Measurements from ENCODE around the gene SNPH.

Gene SNPH

DNA sequence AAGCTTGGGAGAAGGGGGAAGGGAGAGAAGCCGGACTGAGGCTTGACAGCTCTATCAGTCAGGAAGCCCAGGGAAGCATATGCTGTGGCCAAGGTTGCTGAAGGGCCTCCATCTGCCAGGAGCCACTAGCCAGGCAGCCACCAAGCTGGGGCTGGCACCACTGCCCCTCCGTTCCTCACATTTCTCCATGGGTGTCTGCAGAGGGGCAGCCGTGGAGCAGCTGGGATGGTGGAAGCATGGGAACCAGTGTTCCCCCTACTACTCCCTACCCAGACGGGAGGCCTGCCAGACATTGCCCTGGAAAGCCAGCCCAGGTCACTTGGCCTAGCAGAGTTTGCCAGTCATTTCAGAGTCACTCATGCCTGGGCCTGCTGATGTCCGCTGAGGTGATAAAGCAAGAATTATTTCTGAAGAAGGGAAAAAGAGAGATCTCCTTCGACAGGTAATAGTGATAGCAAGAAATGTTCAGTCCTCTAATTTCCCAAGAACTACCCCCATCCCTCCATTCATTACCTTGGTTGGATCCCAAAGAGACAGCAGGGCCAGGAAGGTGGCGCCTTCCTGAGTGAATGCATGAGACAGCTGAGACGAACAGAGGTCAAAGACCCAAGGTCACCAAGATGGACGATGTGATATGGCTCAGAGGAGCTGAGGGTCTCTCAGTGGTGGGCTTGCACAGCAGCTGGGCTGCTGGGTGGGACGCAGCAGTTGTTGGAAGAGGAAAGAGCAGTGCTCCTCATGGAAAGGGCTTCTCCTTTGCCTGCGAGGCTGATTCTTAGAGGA lies 21.9 kb downstream of the SNPH start:
- no peak for DNase-seq

DNA sequence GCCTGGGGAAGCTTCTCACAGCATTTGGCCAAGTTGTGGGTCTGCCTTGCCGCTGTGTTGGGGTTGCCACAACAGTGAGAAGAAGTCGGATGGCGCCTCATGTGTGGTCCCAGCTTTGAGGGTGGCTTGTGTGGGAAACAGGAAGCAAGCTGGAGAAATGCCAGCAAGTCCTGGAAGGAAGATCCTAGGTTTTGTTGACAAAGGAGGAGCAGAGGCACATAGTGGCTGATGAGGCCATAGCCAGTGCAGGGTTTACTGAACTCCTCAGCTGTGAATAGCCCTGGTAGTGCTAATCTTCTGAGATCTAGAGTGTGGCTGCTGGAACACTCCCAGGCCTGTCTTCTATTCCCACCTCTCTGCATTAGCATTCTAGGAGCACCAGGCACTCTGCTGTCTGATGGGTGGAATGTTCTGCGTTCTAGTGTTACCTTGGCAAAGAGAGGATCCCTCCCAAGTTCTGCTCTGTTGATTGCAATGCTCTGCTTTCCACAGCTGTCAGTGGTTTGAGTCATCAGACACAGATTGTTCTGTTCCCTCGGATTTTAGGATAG lies 25.2 kb downstream of the SNPH start:
- no peak for DNase-seq

DNA sequence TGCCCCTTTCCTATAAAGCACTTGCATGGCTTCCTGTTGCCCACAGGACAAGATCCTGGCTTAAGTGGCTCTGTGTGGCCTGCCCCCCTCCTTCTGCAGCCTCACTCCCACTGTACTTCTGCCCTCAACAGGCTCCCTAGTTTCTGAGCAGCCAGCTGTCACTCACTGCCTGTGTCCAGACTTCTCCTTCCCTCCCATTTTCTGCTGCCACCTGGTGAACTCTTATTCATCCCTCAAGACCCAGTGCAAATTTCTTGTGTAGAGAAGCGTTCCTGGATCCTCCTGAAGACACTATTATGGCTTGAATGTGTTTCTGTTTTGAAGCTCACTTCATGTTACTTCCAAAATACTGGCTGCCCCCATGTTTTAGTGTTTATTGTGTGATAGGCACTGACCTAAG lies 26.5 kb downstream of the SNPH start:
- no peak for DNase-seq

DNA sequence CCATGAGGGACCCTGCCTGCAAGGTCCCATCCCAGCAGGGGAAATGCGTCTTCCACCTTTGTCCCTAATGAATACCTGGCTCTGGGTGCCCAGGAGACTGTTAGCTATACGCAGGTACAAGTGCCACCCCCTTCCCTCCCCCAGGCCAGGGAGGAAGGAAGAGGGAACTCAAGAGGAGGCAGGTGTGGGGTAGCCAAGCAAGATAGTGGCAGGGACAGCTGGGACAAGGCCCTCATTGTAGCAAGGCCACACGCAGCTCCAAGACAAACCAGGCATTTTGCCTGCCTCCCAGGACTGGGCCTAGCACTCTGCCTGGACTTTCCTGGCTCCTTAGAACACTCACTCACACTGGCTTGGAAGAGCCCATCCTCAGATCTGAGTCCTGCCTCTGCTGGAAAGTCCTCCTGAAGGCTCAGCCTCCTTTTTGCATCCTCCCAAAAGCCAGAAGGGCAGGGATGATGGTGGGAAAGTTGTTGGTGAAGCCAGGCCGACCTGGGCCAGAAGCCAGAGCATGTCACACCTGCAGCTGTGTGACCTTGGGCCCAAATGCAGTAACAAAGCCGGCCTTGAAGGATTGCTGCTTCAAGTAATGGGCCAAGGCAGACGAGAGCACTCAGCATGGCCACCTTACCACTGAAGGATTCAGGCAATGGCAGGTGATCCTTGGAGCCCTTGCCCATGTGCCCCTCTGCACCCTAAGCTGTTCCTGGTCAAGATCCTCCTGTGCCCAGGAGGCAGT lies 27.7 kb downstream of the SNPH start:
- DNase-seq: no peak

DNA sequence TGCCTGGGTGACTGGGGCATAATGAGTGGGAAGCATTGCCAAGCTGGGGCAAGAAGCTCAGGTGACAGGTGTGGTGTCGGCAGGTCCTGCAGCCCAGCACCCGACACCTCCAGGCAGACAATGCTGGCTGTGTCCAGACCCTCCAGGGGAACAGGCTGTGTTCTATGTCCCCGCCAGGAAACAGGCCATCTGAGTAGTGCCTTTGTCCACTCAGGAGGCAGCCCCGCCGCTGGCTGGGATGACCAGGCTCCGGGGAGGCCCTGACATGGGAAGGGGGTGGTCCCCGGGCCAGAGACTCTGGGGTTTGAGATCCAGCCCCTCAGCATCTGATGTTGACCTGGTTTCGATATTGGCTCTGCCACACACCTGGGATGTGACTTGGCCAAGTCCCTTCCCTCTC lies 28.4 kb downstream of the SNPH start:
- DNase-seq: no peak

DNA sequence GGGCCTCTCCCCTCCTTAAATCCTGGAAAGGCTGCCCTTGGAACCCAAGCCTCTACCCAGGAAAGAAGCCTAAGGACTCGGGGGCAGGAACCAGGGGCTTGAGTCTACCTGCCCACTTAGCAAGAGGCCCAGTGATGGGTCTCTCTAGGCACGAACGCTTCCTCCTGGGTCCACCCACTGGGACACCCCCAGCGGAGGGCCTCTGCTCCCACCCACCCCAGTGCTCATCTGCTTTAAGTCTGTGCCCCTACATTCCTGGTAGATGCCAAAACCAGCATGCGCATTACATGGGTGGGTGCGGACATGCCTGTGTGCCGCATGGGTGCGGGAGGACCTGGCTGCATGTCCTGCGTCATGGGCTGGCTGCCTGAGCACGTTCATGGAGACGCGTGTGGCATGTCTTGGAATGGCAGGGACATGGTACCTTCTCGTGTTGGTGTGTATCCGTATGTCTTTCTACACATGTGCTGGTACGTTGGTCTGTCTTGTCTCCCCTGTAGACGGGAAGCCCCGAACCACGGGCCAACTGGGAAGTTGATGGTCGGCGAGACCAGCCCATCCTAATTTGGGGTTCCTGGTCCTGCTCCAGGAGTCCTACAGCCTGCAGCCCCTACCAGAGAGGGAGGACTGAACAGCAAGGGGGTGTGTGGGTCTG lies 29.3 kb downstream of the SNPH start:
- no peak for DNase-seq

DNA sequence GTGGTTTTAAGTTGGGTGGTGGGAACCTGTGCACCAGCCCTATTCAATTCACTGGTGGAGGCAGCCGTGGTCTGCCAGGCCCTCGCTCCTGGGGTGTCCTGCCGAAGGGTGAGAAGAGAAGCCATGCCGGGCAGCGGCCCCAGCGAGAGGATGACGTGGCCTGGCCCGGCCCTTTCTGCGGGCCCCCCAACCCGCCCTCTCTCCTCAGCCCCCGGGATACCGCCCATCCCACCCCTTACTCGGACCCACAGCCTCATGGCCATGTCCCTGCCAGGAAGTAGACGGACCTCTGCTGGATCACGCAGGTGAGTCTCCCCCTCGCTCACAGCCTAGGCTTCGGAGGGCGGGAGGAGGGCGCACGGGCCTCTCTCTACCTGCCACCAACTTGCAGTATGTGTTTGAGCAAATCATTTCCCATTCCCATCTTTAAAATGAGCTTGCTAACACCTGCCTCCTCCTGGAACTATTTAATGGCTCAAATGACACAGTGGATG lies 30.1 kb downstream of the SNPH start:
- no peak for DNase-seq

DNA sequence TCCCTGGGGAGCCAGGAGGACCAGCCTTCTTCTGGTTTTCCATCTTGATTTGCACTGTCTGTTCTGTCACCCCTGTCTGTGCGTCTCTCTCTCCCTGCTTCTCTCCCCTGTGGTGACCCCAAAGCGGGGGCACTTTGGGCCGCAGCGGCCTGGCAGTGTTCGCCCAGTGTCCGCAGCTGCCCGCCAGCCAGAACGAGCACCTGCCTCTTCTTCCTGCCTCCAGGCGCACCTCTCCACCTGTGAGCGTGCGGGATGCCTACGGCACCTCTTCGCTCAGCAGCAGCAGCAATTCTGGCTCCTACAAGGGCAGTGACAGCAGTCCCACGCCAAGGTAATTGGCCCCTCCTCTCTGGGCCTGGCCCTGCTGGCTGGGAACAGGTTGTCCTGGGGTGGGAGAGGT lies 30.8 kb downstream of the SNPH start:
- no peak for DNase-seq

DNA sequence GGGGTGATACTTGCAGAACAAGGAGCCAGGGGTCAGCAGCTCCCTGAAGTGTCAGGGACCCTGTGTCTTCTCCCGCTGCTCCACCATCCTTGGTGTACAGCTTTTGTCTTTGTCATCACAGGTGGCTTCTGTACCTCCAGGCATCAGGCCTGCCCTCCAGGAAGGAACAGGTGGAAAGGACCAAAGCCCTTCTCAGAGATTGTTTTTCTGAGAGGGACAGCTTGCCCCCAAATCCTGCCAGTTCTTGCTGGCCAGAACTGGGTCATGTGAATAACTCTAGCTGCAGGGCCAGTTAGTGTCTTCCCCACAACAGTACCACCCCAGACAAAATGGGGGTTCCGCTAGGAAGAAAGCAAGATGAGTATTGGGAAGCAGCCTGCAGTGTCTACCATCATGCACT lies 31.4 kb downstream of the SNPH start:
- no peak for DNase-seq

DNA sequence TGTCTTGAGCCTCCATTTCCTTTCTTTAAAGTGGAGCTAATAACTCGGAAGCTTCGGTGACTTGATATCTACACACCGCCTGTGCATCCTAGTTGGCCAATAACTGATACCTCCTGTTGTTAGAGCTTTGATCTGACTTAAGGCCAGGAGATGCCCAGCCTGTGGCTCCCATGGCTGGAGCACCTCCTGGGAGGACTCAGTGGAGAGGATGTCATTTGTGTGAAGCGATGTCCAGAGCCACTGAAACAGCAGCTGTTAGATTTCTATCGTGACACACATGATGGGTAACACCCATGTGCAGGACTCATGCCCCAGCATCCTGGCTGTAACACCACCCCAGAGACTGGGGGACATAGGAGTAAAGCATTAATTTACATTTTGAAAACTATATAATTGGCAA lies 32.1 kb downstream of the SNPH start:
- DNase-seq: no peak

DNA sequence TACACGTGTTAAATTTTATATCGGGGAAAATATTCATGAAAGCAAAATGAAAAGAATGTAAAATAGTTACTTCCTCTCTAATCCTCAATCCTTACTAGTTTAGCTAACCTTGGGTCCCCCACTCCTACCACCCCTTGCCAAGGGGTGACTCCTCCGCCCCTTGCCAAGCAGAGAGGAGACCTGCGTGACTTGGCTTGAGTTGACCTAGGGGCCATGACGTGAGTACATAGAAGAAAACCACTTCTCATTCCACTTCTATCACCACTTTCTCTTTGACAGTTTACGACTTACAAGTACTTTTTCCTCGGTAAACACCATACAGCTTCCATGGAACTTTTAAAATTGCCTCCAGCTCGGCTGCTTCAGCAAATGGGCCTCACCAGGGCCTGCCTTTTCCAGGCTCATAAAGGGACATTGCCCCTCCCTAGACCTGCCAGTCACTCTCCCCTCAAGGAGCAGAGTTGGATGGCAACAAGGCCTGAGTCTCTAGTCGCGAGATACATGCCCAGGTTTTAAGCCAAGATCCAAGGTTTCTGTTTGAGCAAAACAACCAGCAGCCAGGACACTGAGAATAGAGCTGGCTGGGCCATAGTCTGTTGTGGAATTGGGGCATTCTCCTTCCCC lies 32.9 kb downstream of the SNPH start:
- no peak for DNase-seq

DNA sequence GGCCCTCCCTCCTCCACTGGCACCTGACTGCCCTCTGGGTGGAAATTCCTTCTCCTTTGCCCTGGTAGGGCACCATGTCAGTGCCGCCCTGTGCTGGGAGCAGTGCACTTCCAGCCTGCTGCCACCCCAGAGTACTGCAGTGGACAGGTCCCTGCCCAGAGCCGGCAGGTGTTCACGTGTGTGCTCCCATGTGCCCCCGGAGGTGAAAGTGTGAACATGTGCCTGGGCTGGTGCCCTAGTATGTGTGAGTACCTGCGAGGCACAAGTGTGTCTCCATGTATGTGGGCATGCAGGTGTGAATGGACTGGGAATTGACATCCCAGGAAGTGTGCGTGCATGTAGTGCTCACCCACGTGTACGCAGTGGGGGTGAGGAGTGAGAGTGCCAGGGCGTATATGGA lies 33.4 kb downstream of the SNPH start:
- peak; percentile 26 for DNase-seq

DNA sequence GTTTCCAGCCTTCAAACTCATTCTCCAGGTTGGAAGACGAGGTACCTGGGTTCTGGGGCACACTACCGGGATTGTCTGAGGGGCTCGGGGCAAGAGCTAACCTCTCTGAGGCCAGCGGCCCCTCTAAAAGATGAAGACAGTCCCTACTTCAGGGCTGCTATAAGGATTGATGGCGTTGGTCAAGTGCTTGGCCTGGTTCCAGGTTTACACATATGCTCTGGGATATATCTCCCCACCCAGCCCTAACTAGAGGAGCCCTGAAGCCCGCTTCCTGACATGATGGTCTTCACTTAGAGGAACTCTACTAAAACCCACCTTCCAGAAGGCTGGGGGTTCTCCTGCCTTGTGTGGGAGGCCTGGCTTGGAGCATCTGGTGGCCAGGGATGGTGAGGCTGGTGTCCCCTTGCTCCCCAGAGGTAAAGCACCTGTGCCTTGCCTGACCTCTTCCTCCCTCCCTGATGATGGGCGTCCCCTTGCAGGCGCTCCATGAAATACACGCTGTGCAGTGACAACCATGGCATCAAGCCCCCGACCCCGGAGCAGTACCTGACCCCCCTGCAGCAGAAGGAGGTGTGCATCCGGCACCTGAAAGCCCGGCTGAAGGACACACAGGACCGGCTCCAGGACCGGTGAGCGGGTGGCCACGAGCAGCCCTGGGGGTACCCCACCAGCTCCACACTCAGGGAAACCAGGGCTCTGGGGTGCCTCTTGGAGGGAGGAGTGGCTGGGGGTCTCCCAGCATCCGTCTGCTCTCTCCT lies 34.2 kb downstream of the SNPH start:
- no peak for DNase-seq

DNA sequence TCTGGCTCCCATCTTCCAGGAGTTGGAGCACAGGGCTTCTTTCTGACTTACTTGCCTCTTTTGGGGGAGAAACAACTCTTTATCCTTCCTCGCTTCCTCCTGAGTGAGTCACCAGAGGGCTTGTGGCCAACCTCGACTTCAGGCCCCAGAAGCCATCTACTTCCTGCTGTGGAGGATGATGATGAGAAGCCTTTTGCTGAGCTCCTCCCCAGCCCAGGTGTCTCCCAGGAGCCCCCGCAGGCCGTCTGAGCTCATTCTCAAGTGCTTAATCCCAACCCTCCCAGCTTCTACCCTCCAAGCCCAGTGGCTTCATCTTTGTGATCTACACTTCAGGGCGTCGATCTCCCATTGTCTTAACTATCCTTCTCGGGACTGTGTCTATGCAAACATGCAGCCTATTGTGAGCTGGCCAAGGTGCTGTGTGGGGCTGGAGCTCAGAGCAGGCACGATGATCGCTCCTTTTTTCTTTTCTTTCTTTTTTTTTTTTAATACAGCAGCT lies 35.0 kb downstream of the SNPH start:
- no peak for DNase-seq

DNA sequence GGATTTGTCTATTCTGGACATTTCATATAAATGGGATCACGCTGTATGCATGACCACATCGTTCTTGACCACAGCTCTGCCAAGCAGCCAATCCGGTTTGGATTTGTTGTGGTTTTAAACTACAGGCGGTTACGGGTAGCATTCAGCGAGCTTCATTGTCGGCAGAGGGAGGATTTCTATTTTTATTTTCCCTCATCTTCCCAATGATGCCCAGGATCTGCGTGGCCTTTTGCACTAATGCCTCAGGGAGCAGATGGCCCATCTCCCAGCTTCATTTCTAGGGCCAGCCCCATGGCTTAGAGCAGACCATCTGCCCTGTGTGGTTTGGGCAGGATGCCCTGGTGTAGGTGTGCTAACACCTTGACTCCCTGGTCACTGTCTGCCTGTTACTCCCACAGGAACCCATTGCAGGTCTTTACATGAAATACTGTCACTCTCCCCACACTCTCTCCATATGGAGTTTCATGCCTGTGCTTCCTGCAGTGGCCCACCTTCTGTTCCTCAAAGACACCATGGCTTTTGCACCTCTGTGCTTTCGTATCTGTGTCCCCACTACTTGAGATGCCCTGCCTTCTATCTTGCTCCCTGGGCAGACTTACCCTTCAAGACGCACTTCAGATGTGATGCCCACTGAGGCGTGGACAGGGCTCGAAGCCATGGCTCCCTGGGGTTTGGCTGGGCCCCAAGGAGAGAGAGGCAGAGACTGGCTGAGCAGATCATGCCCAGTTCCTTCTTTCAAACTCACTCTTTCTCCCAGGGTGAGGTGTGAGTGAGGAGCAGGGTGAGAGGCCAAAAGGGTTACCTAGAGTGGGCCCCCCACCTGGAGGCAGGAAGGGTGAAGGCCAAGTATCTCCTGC lies 36.8 kb downstream of the SNPH start:
- DNase-seq: no peak

DNA sequence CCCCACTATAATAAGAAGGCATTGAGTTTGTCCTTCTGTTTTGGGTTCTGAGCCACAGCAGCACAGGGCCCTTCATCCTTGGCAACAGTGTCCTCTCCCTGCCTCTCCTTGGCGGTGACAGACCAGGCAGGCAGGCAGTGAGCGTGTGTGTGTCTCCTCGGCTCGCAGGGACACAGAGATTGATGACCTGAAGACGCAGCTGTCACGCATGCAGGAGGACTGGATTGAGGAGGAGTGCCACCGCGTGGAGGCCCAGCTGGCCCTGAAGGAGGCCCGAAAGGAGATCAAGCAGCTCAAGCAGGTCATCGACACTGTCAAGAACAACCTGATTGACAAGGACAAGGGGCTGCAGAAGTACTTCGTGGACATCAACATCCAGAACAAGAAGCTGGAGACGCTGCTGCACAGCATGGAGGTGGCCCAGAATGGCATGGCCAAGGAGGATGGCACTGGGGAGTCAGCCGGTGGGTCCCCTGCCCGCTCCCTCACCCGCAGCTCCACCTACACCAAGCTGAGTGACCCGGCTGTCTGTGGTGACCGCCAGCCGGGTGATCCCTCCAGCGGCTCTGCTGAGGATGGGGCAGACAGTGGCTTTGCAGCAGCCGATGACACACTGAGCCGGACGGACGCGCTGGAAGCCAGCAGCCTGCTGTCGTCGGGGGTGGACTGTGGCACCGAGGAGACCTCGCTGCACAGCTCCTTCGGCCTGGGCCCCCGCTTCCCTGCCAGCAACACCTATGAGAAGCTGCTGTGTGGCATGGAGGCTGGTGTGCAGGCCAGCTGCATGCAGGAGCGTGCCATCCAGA lies 38.8 kb downstream of the SNPH start:
- DNase-seq: no peak

DNA sequence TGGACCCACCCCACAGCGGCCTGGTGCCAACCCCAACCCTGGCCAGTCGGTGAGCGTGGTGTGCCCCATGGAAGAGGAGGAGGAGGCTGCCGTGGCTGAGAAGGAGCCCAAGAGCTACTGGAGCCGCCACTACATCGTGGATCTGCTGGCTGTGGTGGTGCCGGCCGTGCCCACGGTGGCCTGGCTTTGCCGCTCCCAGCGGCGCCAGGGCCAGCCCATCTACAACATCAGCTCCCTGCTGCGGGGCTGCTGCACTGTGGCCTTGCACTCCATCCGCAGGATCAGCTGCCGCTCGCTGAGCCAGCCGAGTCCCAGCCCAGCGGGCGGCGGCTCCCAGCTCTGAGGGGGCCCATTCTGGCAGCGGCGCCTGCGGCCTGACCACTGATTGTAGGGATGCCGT lies 39.6 kb downstream of the SNPH start:
- DNase-seq: no peak

DNA sequence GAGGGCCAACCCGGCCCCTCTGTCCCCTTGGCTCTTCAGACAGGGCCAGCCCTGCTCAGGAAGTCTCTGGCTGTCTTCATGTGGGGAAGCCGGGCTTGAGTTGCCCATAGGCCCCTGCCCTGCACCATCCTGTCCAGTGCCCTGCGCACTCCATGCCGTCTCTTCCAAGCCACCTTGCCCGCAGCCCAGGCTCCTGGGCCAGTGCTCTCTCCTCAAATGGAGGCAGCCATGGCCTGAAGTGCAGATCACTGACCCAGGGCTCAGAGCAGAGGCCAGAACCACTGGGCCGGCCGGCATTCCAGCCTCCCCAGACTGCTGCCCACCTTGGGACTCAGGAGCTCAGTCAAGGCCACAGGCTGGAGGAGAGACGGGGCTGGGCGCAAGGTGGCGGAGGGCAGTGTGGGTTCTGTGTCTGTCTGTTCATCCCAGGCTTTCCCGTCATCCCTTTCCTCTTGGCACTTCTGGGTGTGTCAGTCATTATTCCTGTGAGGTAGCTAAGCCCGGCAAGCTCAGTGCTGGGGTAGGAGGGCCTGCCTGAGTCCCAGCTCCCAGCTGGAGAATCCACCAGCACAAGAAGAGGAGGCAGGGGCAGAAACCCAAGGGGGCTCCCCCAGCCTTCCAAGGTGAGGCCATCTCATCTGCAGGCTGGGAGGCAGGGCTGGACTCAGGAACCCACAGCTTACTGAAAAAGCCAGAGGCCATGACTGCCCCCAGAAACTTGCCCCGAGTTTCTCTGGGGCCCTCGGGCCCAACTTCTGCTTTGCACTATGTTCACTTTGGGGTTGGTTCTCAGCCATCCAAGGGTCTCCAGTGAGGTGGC lies 40.4 kb downstream of the SNPH start:
- DNase-seq: no peak

DNA sequence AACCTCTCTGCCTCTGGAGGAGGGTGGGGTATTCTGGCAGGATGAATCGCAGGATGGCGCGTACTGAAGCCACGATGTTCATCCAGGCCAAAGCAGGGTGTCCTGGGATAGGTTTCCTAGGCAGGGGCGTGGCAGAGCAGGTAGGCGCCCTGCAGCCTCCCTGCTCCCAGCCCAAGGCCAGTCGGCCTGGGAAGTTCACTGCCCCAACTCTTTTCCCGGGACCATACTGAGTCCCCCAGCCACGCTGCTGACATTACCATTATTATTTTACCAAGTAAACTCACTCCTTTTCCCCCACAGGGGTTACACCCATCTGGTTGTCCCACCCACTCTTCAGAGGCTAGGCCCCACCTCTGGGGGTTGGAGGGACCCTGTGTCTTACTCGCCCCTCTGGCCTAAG lies 41.1 kb downstream of the SNPH start:
- no peak for DNase-seq

Data from NCI-H1436 (cell line).